ENCODE measurements around the gene DPP7.

The DPP7 gene

DNA sequence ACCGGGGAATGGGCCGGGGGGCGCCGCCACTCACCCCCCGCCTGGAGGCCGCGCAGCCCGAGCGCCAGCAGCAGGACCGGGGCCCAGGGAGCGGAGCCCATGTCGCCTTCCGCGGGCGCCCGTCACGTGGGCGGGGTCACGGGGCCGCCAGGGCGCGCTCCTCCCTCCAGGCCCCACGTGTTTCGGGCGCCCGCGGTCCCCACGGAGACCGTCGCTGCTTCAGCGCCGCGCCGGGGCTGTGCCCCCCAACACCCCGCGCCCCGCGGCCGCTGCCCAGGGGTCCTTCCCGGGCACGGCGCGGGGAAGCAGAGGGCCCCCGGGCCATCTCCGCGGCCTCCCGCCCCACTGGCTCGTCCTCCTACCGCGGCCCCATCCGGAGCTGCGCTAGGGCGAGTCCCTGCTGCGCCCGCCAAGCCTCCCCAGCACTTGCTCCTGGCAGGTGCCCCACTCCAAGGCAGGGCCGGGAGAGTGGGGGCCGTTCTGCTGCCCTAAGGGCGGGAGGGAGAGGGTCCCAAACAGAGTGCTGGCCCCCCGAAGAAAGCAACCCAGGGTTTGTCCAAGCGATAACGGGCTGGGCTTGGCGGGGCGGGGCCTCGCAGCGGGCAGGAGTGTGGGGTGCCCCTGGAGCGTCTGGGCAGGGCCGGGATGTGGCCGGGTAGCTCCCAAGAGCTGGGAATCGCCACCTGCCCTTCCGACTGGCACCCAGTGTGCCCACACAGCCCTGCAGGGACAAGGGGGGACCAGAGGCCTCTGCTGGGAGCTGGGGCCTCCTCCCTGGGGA lies at the start of gene DPP7:
DPP7 (minus strand) TSS at position 121 of the 781 bp plus-strand sequence; CDS start at position 101, 20 bp downstream.
- no peak for DNase-seq

DNA sequence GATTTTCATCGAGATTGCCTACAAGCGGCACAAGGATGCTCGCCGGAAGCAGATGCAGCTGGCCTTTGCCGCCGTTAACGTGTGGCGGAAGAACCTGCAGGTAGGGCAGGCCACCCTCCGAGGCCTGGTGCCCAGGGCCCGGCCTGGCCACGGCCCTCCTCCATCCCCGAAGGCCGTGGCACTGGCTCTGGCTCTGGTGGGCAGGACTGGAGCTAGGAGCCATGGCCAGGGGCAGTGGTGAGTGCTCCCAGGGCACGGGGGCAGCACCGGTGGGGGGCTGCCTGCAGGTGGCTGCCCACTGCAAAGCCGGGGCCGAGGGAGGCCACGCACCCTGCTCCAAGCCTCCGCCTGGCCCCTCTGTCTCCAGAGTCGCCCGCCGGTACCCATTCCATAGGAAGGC lies 49.3 kb upstream of the DPP7 start:
- no peak for DNase-seq

DNA sequence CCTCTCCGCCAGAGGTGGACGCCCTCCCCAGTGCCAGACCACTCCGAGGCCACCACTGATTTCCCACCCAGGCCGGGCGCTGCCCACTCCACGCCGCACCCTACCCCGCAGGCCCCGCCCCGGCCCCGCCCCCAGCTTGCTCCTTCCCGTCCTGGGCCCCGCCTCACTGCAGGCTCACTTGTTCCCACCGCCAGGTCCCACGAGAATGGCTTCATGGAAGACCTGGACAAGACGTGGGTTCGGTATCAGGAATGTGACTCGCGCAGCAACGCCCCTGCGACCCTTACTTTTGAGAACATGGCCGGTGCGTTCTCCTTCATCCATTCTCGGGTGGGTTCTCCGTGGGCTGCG lies 48.8 kb upstream of the DPP7 start:
- DNase-seq: no peak

DNA sequence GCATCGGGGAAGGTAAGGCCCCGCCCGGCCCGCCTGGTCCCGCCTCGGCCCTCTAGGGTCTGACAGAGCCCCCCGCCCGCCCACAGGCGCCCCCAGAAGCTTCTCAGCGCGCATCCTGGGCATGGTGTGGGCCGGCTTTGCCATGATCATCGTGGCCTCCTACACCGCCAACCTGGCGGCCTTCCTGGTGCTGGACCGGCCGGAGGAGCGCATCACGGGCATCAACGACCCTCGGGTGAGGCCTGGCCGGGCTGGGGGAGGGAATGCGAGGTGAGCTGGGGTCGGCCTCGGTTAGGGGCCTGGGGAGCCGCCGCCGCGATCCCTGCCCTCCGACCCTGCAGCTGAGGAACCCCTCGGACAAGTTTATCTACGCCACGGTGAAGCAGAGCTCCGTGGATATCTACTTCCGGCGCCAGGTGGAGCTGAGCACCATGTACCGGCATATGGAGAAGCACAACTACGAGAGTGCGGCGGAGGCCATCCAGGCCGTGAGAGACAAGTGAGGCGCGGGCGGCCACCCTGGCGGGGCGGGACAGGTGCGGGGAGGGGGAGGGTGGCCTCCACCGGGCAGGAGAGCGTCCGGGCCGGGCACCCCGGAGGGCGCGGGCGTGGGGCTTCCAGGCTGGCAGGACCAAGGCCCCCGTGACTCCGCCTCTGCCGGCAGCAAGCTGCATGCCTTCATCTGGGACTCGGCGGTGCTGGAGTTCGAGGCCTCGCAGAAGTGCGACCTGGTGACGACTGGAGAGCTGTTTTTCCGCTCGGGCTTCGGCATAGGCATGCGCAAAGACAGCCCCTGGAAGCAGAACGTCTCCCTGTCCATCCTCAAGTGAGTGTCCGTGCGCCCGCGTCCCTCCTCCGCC lies 48.2 kb upstream of the DPP7 start:
- DNase-seq: no peak

DNA sequence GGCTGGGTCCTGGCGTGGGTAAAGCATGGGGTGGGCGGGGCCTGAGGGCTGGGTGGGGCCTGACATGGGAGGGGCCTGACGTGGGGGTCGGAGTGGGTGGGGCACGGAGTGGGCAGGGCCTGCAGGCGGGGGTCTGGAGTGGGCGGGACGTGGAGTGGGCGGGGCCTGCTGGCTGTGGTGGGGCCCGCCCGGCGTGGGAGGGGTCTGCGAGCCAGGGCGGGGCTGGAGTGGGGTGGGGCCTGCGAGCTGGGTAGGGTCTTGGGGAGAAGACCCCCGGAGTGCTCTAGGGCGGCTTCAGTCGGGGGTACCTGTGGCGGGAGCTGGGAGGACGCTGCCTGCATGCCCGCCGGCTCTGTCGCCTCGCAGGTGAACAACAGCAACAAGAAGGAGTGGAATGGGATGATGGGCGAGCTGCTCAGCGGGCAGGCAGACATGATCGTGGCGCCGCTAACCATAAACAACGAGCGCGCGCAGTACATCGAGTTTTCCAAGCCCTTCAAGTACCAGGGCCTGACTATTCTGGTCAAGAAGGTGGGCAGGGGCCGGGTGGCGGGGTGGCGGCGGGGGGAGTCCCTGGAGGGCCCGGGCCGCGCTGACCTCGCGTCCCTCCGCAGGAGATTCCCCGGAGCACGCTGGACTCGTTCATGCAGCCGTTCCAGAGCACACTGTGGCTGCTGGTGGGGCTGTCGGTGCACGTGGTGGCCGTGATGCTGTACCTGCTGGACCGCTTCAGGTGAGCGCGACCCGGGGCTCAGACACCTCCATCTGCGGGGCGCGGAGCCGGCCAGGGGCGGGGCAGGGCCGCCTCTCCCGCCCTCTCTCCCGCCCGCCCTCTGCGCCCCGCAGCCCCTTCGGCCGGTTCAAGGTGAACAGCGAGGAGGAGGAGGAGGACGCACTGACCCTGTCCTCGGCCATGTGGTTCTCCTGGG lies 47.3 kb upstream of the DPP7 start:
- DNase-seq: no peak

DNA sequence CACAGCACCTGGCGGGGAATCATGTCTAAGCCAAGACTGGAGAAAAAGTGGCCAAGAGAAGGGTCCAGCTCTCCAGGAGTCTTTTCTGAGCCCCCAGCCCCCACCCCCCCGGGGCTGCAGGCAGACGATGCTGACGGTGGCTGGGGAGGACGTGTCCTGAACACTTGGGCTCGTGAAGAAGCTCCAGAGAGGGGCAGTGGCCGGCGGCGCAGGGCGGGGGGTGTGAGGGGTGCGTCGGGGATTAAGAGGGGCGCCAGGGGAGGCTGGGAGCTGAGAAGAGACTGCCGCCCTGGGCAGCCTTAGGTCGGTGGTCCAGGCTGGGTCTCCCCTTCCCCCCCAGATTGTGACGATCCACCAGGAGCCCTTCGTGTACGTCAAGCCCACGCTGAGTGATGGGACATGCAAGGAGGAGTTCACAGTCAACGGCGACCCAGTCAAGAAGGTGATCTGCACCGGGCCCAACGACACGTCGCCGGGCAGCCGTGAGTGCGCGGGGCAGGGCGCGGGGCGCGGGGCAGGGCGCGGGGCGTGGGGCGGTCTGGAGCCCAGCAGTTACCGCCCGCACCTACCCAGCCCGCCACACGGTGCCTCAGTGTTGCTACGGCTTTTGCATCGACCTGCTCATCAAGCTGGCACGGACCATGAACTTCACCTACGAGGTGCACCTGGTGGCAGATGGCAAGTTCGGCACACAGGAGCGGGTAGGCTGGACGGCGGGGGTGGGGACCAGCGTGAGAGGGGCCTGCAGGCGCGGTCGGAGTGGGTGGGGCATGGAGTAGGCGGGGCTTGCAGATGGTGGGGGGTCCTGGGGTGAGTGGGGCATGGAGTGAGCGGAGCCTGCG lies 46.4 kb upstream of the DPP7 start:
- no peak for DNase-seq

DNA sequence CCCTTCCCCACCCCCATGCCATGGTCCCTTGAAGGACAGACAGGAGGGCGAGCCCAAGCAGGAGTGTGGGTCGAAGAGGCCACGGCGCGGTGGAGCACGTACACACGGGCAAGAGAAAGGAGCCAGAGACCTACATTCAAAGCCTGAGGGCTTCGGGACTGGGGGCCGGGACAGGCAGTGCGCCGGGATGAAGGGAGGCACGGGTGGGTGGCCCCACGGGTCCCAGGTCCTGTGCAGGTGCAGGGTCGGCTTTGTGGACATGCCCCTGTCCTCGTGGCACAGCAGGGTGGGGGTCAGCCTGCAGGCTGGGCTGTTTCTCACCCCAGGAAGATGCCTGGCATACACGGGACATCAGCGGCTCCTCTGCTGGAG lies 45.5 kb upstream of the DPP7 start:
- no peak for DNase-seq

DNA sequence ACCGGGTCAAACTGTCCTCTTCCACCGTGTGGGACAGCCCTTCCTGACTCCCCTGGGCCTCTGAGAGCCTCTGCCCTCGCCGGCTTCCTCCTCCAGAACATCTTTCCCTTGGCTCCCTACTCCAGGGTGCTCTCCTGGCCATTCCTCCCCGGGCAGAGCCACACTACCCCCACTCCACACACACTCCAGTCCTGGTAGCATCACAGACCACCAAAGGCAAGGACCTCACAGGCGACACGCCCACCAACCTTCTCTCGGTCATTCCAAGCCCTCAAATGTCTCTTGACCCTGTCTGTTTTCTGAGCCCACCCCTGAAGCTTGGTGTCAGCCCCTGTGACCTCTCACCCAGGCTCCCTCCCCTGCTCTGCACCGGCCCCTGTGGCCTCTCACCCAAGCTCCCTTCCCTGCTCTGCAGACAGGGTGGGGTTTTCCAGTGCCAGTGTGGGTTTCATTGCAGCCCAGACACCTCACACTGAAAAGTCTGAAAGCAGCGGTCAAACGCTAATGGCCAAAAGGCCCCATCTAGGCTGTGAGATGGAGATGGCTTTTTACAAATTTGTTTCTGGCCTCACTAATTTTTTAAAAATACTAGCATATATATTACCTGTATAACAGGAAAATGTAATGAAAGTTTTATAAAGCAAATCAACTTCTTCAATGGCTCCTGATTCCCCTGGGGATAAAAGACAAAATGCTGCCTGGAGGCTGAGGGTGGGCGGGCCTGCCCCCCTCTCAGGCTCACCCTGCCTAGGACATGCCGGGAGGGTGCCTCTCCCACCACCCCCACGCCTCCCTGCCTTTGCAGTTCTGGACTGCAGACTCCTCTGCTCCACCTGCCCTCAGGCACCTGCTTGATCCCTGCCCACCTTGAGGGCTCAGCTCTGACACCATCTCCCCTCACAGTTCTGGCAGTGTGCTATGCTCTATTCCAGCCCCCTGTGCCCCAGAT lies 44.8 kb upstream of the DPP7 start:
- no peak for DNase-seq

DNA sequence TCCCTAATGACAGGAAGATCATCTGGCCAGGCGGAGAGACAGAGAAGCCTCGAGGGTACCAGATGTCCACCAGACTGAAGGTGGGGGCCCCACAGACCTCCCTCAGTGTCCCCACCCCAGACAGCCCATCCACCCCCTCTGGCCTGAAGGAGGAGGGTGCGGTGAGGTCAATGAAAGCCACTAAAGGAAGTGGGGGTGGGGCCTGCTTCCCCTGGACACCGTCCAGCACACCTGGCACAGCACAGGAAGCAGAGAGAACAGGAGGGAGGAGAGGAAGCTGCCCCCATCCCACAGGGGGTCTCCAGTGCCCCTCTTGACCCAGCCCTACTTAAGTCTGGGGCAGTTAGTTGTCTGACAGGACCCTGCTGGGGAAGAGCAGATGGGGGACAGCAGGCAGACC lies 44.1 kb upstream of the DPP7 start:
- no peak for DNase-seq

DNA sequence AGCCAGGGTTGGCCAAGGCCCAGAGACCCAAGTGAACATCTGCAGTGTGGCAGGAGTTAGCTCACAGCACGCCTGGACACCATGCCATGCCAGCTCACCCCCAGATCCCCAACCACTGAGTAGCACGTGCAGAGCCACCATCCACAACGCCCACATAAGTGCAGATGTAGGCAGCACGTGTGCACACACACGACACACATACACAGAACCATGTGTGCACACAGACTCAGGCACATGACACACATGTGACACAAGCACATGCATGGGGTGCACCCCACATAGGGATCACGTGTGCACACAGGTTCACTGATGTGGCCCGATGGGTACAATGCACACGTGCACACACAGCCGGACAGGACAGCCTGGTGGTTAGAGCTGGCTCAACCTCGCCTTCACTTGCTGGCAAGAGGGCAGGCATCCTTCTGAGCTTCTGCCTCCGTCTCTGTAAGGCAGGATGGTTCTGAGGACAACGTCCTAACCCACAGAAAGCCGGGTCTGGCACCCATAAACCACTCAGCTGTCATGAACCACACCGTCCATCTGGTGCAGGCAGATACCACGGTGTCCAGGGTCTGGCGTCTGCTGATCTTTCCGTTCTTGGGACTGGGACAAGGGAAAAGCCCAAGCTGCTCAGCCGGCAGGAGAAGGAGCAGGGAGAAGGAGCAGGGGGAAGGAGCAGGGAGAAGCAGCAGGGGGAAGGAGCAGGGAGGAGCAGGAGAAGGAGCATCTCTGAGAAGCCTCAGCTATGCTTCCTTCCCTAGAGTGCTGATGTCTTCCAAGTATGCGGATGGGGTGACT lies 43.3 kb upstream of the DPP7 start:
- no peak for DNase-seq

DNA sequence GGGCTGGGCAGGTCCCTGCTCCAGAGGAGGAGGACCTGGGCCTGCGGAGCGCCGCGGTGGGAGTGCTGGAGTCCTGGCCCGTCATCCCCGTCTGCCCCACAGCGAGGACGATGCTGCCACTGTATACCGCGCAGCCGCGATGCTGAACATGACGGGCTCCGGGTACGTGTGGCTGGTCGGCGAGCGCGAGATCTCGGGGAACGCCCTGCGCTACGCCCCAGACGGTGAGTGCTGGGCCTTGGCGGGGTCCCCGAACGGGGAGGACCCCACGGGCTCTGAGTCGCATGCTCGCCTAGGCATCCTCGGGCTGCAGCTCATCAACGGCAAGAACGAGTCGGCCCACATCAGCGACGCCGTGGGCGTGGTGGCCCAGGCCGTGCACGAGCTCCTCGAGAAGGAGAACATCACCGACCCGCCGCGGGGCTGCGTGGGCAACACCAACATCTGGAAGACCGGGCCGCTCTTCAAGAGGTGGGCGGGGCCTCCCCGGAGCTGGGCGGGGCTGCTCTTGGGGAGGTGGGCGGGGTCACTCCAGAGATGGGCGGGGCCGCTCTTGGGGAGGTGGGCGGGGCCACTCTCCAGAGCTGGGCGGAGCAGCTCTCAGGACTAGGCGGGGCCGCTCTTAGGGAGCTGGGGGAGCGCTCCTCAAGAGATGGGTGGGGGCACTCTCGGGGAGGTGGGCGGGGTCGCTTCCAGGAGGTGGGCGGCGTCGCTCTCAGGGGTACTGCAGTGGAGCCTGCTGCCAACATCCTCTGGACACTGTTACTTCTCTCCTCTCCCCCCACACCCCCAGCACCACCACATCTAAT lies 42.2 kb upstream of the DPP7 start:
- no peak for DNase-seq

DNA sequence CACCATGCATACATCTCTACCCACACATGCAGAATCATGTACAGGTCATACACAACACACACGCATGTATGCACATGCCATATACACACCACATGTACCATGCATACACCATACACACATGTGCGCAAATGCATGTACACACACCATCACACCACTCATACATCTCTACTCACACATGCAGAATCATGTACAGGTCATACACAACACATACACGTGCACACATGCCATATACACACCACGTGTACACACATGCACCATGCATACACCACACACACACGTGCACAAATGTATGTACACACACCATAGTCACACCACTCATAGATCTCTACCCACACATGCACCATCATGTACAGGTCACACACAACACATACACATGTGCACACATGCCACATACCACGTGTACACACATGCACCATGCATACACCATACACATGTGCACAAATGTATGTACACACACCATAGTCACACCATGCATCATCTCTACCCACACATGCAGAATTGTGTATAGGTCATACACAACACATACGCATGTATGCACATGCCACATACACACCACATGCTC lies 38.4 kb upstream of the DPP7 start:
- DNase-seq: no peak

DNA sequence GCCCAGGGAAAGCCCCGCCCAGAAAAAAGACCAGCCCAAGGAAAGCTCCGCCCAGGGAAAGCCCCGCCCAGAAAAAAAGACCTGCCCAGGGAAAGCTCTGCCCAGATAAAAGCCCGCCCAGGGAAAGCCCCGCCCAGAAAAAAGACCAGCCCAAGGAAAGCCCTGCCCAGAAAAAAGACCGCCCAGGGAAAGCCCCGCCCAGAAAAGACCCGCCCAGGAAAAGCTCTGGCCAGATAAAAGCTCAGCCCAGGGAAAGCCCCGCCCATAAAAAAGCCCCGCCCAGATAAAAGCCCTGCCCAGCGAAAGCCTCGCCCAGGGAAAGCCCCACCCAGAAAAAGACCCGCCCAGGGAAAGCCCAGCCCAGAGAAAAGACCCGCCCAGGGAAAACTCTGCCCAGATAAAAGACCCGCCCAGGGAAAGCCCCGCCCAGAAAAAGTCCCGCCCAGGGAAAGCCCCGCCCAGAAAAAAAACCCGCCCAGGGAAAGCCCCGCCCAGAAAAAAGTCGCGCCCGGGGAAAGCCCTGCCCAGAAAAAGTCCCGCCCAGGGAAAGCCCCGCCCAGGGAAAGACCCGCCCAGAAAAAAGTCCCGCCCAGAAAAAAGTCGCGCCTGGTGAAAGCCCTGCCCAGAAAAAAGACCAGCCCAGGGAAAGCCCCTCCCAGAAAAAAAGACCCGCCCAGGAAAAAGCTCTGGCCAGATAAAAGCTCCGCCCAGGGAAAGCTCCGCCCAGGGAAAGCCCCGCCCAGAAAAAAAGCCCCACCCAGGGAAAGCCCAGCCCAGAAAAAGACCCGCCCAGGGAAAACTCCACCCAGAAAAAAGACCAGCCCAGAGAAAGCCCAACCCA lies 36.3 kb upstream of the DPP7 start:
- DNase-seq: no peak

DNA sequence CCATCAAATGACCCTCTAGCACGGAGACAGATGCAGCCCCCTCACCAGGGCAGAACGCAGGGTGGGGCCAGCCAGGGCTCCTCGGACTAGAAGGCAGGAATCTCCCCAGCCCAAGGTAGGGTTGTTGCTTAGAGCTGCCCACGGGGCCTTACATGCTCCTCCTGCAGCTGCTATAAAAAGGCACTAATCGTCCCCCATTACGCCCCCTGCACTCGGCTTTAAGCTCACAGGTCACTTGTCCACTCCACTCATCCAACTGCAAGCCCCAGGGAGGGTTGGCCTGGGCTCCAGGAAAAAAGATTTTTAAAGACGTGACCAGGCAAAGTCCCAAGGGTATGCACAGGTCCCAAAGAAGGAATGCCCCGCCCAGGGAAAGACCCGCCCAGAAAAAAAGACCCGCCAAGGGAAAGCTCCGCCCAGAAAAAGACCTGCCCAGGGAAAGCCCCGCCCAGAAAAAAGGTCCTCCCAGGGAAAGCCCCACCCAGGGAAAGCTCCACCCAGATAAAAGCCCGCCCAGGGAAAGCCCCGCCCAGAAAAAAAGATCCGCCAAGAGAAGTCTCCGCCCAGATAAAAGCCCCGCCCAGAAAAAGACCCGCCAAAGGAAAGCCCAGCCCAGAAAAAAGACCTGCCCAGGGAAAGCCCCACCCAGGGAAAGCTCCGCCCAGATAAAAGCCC lies 35.5 kb upstream of the DPP7 start:
- DNase-seq: no peak

DNA sequence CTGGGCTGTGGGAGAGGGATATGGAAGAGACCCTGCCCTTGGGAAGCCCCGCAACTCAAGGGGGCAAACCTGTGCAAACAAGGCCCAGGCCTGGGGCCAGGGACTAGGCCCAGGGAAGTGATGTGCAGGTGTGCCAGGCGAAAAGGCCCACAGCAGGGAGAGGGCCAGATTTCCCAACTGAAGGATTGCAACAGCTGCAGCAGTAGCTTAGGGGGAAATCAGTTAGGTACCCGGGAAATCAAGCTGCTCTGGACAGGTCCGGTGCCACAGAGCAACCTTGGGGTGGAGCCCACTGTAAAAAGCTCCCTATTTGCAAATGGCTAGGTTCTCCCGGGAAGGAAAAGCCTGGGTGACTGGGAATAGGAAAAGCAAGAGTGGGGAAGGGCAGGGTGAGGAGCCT lies 34.8 kb upstream of the DPP7 start:
- DNase-seq: no peak

DNA sequence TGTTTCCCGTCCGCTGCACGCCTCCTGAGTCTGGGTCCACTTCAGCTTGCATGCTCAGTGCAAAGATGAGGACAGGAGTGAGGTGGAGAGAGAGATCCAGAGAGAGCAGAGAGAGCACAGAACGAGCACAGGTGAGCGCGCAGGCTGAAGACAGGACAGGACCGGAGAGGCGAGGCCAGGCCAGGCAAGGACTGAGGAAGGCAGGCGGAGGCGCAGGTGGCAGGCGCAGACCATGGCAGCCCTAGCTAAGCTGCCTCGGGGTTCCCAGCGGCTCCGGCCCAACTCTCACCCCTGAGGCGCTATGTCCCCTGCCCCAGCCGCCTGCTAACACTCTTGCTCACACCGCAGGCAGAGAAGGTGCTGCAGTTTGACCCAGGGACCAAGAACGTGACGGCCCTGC lies 34.1 kb upstream of the DPP7 start:
- DNase-seq: no peak

DNA sequence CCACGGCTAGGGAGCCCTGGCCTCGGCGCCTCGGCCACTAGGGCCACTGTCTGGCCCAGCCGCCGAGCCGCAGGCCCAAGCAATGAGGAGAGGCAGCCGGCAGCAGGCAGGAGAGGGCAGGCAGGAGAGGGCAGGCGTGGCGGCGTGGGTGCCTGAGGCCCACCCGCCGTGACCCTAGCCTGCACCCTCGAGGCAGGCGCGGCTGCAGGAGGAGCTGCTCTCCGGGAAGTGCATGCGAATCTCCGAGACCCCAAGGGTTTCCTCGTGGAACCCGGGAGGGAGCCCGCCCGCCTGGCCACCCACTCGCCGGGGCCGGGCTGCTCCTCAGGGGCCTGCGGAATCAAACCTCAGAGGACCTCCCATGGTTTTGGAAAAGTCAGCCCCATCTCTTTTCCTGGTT lies 33.7 kb upstream of the DPP7 start:
- no peak for DNase-seq

DNA sequence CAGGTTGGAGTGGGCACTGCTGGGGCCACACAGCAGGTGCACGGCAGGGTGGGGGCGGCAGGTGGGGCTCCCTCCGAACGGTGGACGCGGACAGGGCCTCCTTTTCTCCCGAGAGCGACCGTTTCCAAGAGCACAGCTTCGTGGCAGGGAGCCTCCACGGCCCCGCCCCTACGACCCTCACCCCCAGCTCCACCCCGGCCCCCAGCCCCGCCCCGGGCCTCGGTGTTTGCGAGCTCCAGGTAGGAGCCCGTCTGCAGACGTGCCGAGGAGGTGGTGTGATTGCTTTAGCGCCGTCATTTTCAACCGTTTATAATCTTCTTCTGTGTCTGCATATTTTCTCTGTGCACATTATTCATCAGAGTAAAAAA lies 33.2 kb upstream of the DPP7 start:
- no peak for DNase-seq
